GM12892 (cell line): ENCODE results near the gene ANXA11.

Source experiments
- POLR2A ChIP-seq: IDR thresholded peaks from 2 replicates; pipeline ENCODE4 v1.6.1; 2011; ENCODE audit warnings: low read depth, low read length, control low read depth
- POLR2AphosphoS5 ChIP-seq: IDR thresholded peaks from 2 replicates; pipeline ENCODE4 v1.6.1; 2011; ENCODE audit warnings: low read depth, low read length, control low read depth
- TAF1 ChIP-seq: IDR thresholded peaks from 2 replicates; pipeline ENCODE4 v1.6.1; 2011; ENCODE audit warnings: low read depth, mild to moderate bottlenecking, control low read depth, low read length, borderline replicate concordance

DNA sequence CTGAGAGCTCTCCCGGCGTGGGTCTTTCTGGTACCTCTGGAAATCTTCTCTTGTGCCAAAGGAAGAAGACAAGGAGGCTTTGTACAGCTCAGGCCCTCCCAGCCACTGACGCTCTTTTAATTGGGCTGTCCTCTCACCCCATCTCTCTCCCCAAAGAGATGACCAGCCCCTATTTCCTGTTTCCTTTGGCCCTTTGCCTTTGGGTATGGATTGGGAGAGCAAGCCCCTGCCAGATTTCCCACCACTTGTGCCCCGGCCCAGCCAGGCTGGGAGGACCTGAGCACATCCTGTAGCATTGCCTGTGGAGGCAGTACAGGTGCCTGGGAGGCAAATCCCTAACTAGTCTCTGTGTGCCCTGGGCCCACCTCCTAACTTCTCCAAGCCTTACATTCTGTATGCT lies 78.5 kb downstream of the ANXA11 start:
- TF ChIP-seq POLR2A = no peak
- no peak for TF ChIP-seq TAF1
- TF ChIP-seq POLR2AphosphoS5 = no peak
